ENCODE measurements around the gene COL4A6.

COL4A6 gene

DNA sequence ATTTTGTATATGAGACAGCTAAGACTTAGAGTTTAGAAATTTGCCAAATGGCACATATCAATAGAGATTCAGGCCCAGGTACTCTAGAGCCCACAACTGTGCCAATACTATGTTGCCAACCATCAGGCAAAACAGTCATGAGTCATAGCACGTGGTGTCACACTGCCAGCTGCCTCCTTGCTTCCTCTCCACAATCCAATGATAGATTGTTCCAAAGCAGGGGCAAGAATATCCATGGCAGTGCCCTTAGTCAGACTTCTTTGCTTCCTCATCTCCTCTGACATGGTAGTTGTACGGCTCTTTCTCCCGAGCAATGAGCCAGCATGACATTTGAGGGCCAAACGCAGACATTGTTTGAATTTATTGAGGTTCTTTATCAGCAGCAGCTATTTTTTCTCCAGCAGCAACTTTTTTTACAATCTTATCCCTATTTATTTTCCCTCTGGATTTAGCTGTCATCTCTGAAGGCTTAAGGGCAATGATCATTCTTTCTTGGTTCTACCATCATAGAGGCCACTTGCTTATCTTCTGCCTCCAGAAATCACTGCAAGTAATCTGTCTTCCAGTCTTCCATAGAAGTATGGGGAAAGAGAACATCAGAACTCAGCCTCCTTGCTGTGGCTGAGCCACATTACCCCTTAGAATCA, 169.7 kb downstream of the COL4A6 start:
- DNase-seq = no peak

DNA sequence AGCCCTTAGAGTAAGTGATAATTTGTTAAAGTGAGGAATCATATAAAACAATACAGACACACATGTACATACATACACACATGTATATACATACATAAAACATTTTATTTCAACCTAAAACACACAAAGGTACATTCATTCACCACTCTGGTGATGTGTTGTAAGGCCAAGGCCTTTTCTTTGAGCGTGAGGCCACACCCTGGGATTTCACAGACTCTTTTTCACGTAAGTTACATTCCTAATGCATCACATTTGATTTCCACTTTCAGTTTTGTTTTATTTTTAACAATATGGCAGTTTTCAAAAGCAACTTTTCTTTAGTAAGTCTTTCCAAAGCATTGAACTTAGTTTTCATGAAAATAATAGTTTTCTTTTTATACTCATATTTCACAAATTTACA, 170.7 kb downstream of the COL4A6 start:
- no peak for DNase-seq

- DNase-seq = no peak
Measured at GRCh38 chrX:108264376-108264775, 173.8 kb downstream of the COL4A6 start.

- no peak for DNase-seq
Measured at GRCh38 chrX:108261549-108262203, 176.5 kb downstream of the COL4A6 start.

DNA sequence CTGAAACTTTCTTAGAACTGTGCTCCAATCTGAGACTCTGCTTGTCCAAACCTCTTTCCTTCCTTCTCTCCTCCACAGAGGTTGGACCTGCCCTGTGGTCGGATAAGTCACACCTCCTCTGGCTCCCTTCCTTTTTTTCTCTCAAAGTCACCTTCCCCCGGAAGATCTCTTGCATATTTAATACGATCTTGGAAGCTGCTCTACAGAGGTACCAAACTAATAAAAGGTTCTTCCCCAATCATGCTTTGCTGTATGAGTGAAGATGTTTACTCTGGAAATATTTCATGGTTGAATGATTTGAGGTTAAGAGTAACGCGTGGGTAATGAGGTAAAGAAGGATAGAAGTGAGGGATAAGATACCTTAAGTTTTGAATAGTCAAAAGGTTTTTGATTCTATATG, 180.7 kb downstream of the COL4A6 start:
- no peak for DNase-seq

DNA sequence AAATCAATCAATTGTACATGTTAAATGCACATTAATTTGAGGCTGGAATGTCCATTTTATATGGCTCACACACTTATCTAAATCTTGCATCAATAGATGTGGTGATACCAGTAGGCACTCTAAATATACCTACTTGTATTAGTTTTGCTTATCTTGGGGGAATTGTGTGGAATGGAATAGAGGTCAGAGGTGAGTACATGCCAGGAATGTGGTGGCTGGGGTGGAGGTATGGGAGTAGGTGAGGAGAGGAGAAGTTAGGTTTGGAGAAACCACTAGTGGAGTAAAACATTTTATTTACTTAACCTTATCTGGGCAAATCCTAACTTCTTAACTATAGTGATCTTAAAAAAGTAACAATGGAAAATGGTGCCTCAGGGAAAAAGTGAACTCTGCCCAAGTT, 183.6 kb downstream of the COL4A6 start:
- DNase-seq = no peak

GRCh38 chrX:108250654-108251579, 187.3 kb downstream of the COL4A6 start:
- DNase-seq = no peak

DNA sequence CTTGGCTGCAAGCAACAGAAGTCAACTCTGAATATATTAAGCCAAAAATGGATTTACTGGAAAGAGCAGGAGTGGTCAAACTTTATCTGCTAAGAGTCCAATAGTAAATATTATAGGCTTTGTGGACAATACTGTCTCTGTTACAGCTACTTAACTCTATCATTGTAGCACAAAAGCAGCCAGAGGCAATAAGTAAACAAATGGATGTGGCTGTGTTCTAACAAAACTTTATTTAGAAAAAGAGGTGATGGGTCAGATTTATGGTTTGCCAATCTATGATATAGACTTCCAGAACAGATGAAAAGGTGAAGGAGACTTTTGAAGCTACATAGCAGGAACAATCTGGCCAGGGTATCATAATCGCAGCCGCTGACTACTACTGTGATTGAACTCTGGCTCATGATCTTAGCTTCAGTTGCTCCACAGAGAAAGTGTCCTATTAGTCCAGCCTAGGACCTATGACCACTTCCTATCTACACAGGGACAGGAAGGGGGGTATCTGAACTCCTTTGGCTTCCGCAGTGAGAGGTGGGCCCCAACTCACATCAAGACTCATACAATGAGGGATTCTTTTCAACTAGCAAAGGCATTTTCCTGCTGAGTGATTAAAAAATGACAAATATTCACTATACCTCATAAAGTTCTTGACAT, 191.8 kb downstream of the COL4A6 start:
- DNase-seq = no peak

- DNase-seq = no peak
Measured at GRCh38 chrX:108245462-108245861, 192.8 kb downstream of the COL4A6 start.

- no peak for DNase-seq
Measured at GRCh38 chrX:108235986-108236385, 202.2 kb downstream of the COL4A6 start.

- DNase-seq = no peak
Measured at GRCh38 chrX:108230574-108230973, 207.6 kb downstream of the COL4A6 start.

- peak; percentile 83 for DNase-seq
Measured at GRCh38 chrX:108224727-108225621, 213.2 kb downstream of the COL4A6 start.

GRCh38 chrX:108224218-108224617, 214.0 kb downstream of the COL4A6 start:
- DNase-seq = no peak

- no peak for DNase-seq
Measured at GRCh38 chrX:108223585-108223984, 214.6 kb downstream of the COL4A6 start.

GRCh38 chrX:108221301-108221864, 216.8 kb downstream of the COL4A6 start:
- DNase-seq = no peak

DNA sequence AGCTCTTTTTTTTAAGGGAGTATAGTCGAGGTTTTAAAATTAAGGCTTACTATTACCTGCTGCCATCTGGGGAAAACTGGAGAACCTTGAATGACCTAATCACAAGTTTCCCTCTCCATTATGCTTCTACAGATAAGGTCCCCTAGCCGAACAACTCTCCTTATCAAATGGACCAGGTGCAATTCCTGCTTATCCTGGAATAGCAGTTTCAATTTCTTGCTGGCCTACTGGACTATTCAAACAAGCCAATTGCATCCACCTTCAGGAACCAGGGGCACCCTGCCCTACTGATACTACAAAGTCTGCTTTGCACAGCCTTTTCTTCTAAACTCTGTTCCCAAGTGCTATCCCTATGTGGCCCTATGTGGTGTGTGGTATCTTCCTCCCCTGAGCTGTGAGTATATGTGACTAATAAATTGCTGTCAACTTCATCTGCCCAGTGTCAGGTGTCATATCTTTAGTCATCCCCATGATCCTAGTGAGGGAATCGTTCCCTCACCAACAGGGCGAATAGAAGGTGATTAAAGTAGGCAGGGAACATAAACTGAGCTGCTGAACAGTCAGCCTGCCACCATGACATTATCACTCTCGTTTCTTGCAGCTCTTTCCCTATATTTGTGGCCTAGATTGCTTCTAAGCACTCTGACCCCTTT, 218.1 kb downstream of the COL4A6 start:
- DNase-seq = no peak

DNA sequence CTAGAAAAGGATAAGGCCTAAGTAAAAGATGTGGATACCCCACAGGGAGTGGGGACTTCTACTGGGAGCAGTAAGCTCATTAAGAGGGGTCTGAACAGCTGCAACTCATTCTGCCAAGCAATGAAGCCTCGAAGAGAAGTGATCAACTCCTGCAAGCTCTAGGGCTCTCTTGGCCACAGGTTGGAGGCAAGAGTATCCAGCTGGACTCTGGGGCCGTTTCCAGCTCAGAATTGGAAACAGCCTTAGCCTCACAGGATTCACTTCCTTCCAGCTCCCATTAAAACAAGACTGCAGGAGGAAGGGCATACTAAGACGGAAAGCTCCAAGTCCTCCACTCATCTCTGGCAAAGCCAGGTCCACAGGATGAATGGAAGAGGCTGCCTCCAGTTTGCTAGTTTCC, 220.3 kb downstream of the COL4A6 start:
- no peak for DNase-seq

GRCh38 chrX:108216919-108217571, 221.2 kb downstream of the COL4A6 start:
- DNase-seq = no peak

DNA sequence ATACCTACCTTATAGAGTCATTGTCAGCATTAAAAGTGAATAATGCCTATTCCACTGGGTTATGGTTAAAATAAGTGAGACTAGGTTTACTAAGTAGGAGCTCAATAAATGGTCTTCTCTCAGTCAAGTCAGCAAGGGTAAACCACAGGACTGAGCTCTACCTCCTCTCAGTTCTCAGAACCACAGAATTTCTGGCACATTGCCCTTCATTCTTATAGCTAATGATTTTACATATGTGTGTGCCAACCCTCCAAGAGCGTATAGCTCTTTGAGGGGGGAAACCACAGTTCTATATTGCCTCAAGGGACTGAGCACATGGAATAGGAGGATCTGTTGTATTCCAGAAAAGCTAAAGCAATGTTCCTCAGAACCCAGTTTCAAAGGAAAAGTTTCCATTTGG, 221.8 kb downstream of the COL4A6 start:
- no peak for DNase-seq

GRCh38 chrX:108211301-108211700, 226.9 kb downstream of the COL4A6 start:
- no peak for DNase-seq
